Measurements from ENCODE around the gene C2CD4A. TPM values are rescaled to one million over a fixed set of nuclear protein-coding genes. Genes with fewer than 3 reads are reported as not detected.

Gene C2CD4A
- total and polyA plus RNA-seq, 10 of the 15 experiments (the other 5 are each of a cell fraction or from before 2014, with no cell fraction given) = not detected

- no peak for TF ChIP-seq POLR2AphosphoS2 (IDR thresholded peaks at IDR 0.05; ENCODE audit: low read depth, low read length)
- TF ChIP-seq RAD51 (IDR thresholded peaks at IDR 0.05) = no peak
- no peak for TF ChIP-seq USF2 (IDR thresholded peaks at IDR 0.05; ENCODE audit: borderline replicate concordance, low read depth, low read length)
- no peak for TF ChIP-seq MTA3 (IDR thresholded peaks at IDR 0.05; ENCODE audit: borderline replicate concordance, low read length)
Observed at GRCh38 chr15:62105266-62105665, 38.5 kb downstream of the C2CD4A start (continued).

GRCh38 chr15:62106096-62106495 lies 39.3 kb downstream of the C2CD4A start:
- no peak overlapping the region for H3K27ac ChIP-seq (ENCODE audit: control insufficient read depth, insufficient read depth)
- POLR2A ChIA-PET = no interaction called here

More at GRCh38 chr15:62106096-62106495, 39.3 kb downstream of the C2CD4A start:
- FAIRE-seq (no peak), DNase-seq (ENCODE audit: low read depth, low spot score) (no peak), ATAC-seq (no peak)
- no peaks in the 10 kb centered on the region for H3K9me3 ChIP-seq (replicated peaks; ENCODE audit: control insufficient read depth, insufficient read depth, low read length)
- in situ Hi-C loops (cut with MboI) (no loop called here), intact Hi-C loops (cut with micrococcal nuclease; ENCODE audit: unreplicated experiment) (no loop called here)
- no peak overlapping the region for H3K4me3 ChIP-seq
- TF ChIP-seq RELB (IDR thresholded peaks at IDR 0.05; ENCODE audit: low read depth) (no peak), ZNF217 (IDR thresholded peaks at IDR 0.05) (no peak), CBX3 (IDR thresholded peaks at IDR 0.05; ENCODE audit: borderline replicate concordance, low read depth) (no peak), CBX5 (IDR thresholded peaks at IDR 0.05; ENCODE audit: low read depth) (no peak), FOXM1 (IDR thresholded peaks at IDR 0.05; ENCODE audit: low read depth, low read length) (no peak), GATAD2B (conservative IDR thresholded peaks at IDR 0.05; ENCODE audit: low read depth) (no peak)
- SMC1A ChIA-PET (ENCODE audit: uncharacterized antibody, unreplicated experiment) = no interaction called here
- H3K79me2 ChIP-seq (ENCODE audit: control insufficient read depth, insufficient read depth, low read length) = no peaks in the 10 kb centered on the region
- no peaks in the 10 kb centered on the region for H3K36me3 ChIP-seq (ENCODE audit: control insufficient read depth in 2 of 2, insufficient read depth in 2 of 2, low read length in 1 of 2)
- no peak overlapping the region for H3K9ac ChIP-seq (ENCODE audit: control insufficient read depth, insufficient read depth, low read length)
- H2AFZ ChIP-seq (ENCODE audit: control insufficient read depth, low read depth, low read length) = no peak overlapping the region
- H3K27me3 ChIP-seq (replicated peaks in 1 of 2; ENCODE audit: control insufficient read depth in 2 of 2, insufficient read depth in 2 of 2, low read length in 1 of 2) = no peaks in the 10 kb centered on the region; a peak in 1 of 4 replicates
- RAD21 ChIA-PET (ENCODE audit: unreplicated experiment) = no interaction called here
- H3K4me1 ChIP-seq (ENCODE audit: control insufficient read depth, insufficient read depth, low read length) = no peaks in the 10 kb centered on the region
- H3K4me2 ChIP-seq (ENCODE audit: control insufficient read depth, insufficient read depth) = no peak overlapping the region
- CTCF ChIA-PET = no interaction called here
- H4K20me1 ChIP-seq (ENCODE audit: control insufficient read depth, insufficient read depth) = no peaks in the 10 kb centered on the region
- BruUV-seq (replicated peaks) = no TSS peak
- 66% methylated on average over 3 of the region's 3 CpGs for WGBS (ENCODE audit: insufficient coverage, insufficient replicate concordance, low lambda C conversion rate, missing lambda C conversion rate)

Measured in GM12878 (cell line).